Measurements from ENCODE around the gene ANKIB1. TPM values are rescaled to one million over a fixed set of nuclear protein-coding genes. Genes with fewer than 3 reads are reported as not detected.
"Not testable (repeated sequence)": the region's sequence is repeated elsewhere in the genome, so short reads cannot be mapped to it uniquely, and the experiment has no call there.

The ANKIB1 gene
- 33.2 and 43.4 TPM in 2 replicates for total RNA-seq

- peak; percentile 39 for DNase-seq (ENCODE audit: low read depth, low spot score)
These were observed at the start of gene ANKIB1, which contains the start of gene KRIT1 for GRCh38 chr7:92245487-92246359. Gene ANKIB1 (plus strand): TSS chr7:92245974. CDS start chr7:92294979, 49,005 bp downstream. Gene KRIT1 (minus strand): TSS chr7:92245914. CDS start chr7:92242135, 3,779 bp downstream.

DNA sequence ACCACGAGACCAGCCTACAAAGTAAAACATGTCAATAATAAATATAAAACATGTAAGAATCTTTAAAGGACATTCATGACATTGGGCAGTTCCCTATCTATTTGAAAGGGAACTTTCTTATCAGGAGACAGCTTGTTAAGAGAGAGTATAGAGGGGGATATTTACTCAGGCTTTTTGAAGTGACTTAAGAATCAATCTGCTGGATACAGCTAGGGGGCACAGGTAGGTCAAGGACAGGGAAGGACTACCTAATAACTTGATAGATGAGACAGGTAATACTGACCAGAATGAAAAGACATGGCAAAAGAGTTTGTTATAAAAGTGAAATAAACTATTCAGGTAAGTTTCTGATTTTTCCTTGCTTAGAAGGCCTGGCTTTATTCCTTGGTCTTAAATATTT, 45.0 kb upstream of the ANKIB1 start:
- DNase-seq (ENCODE audit: low read depth, low spot score) = no peak

DNA sequence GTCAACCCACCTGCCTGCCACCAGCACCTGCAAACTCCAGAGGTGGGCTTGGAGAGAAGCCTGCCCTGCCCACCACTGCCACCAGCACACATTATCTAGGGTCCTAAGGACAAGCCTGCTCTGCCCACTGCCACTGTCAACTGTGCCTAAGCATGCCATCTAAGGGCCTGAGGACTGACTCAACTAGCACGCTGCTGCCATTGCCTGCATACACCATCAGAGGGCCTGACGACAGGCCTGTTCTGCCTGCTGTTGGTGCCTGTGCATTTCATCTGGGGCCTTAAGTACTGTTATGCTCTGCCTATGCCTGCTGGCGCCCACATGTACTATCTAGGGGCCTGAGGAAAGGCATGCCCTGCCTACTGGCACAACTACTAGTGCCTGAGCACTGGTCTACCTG, 39.8 kb upstream of the ANKIB1 start:
- no peak for DNase-seq (ENCODE audit: low read depth, low spot score)

DNA sequence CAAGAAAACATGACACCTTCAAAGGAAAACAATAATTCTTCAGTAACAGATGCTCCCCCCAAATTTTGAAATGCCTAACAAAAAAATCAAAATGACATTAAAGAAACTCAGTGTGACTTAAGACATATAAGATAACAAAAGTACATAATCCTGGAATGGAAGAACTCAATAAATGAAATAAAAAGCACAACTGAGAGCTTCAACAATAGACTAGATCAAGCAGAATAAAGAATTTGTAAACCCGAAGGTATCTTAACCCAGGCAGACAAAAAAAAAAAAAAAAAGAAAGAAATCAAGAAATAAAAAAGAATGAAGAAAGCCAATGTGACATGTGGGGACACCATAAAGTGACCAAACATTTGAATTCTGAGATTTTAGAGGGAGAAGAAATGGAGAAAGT, 39.1 kb upstream of the ANKIB1 start:
- DNase-seq (ENCODE audit: low read depth, low spot score) = no peak

DNA sequence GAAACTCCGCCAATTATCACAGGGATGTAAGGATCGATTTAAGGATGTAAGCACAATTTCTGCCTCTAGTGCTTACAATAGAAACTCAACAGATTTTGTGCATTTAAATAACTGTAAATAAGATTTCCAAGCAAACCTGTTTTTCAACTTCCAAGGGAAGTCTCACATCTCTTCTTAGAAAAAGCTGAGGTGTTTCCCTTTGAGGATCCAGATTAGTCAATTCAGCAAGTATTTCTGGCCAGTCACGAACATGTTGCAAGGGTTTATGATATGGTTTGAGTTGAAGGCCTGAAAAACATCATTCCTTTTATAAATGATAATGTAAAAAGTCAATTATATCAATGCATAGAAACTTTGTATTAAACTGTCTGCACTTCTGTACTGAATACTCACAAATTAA, 24.0 kb upstream of the ANKIB1 start:
- no peak for DNase-seq (ENCODE audit: low read depth, low spot score)

DNA sequence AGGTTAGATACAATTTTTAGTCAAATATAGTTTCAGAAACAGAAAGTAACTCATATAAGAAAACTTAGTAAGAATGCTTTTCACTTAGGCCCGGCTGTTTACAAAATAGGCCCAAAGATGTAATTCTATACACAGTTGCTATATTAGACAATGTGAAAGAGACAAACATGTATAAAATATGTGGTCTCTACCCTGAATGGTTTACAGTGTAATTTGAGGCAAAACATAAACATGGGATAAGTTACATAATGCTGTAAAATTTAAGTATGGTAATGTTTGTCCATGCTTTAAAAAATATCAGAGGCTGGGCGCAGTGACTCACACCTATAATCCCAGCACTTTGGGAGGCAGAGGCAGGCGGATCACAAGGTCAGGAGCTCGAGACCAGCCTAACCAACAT, 18.8 kb upstream of the ANKIB1 start:
- no peak for DNase-seq (ENCODE audit: low read depth, low spot score)

DNA sequence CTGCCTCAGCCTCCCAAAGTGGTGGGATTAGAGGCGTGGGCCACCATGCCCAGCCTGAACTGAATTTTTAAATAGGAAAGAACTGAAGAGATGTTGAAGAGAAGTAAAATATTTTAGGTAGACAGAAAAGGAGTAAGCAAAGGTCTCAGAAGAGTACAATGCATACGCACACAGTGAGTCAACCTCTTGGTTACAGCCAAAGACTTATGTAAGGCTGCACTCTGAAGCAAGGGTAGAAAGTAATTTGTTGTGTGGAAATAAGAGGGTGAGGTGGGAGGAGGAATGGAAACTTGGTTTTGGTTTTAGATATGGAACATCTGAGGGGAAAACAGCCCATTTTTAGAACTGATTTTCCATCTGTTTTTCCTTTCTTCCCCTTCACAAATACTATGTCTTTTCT, 17.7 kb upstream of the ANKIB1 start:
- DNase-seq (ENCODE audit: low read depth, low spot score) = no peak

- DNase-seq (ENCODE audit: low read depth, low spot score) = no peak
These were observed 17.0 kb upstream of the ANKIB1 start for GRCh38 chr7:92228742-92229141.

- DNase-seq (ENCODE audit: low read depth, low spot score) = no peak
These were observed 15.2 kb upstream of the ANKIB1 start for GRCh38 chr7:92230547-92230946.

DNA sequence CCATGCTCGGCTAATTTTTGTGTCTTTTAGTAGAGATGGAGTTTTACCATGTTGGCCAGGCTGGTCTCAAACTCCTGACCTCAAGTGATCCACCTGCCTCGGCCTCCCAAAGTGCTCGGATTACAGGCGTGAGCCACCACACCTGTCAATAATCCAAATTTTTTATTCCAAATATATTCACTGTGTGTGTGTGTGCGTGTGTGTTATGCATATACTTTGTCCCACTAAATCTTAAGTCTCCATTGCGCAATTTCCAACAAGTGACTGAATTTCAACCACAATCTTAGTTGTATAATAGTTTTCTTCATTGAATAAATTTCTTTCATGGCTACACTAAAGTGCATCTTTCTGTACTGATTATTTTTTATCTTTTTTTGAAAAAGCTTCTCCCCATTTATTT, 2.8 kb upstream of the ANKIB1 start:
- no peak for DNase-seq (ENCODE audit: low read depth, low spot score)

GRCh38 chr7:92244808-92245486, 827 bp upstream of the ANKIB1 start:
- DNase-seq (ENCODE audit: low read depth, low spot score) = no peak

GRCh38 chr7:92246360-92247101, 757 bp downstream of the ANKIB1 start:
- no peak for DNase-seq (ENCODE audit: low read depth, low spot score)

GRCh38 chr7:92250603-92251002, 4.8 kb downstream of the ANKIB1 start:
- DNase-seq (ENCODE audit: low read depth, low spot score) = no peak

- no peak for DNase-seq (ENCODE audit: low read depth, low spot score)
These were observed 5.4 kb downstream of the ANKIB1 start for GRCh38 chr7:92251181-92251580.

GRCh38 chr7:92253251-92253650, 7.5 kb downstream of the ANKIB1 start:
- no peak for DNase-seq (ENCODE audit: low read depth, low spot score)

DNA sequence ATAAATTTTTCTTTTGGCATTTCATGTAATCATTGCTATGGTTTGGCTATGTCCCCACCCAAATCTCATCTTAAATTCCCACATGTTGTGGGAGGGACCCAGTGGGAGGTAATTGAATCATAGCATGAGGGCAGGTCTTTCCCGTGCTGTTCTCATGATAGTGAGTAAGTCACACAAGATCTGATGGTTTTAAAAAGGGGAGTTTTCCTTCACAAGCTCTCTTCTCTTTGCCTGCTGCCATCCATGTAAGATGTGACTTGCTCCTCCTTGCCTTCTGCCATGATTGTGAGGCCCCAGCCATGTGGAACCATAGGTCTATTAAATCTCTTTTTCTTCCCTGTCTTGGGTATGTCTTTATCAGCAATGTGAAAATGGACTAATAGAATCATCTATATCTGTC, 9.0 kb downstream of the ANKIB1 start:
- DNase-seq (ENCODE audit: low read depth, low spot score) = not testable (repeated sequence)

DNA sequence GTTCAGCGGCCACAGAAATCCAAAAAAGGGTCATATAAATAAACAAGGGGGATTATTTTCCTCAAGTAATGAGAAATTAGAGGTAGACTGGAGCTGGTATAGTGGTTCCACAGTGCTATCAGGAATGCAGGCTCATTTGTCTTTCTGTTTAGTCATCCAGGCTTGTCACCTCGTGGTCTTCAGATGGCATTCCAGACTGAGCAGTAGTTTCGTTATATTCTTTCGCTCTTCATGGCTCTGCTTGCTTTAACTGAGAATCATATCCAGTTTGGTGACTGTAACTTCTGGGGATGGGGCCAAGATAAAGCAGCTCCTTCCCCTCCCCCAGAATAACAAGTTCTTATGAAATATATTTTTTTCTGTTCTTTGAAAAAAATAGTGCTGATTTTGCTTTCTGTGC, 9.5 kb downstream of the ANKIB1 start:
- no peak for DNase-seq (ENCODE audit: low read depth, low spot score)

DNA sequence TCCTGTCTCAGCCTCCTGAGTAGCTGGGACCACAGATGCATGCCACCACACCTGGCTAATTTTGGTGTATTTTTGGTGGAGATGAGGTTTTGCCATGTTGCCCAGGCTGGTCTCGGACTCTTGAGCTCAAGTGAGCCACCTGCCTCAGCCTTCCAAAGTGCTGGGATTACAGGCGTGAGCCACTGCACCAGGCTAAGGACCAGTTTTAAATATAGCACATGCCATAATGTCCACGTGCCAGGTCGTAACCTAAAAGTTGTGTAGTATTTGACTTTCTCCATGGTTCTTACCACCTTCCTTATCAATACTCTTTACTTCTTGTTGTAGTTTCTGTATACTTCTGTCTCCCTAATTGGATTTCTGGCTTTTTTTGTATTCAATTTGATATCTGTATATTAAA, 13.3 kb downstream of the ANKIB1 start:
- DNase-seq (ENCODE audit: low read depth, low spot score) = no peak

GRCh38 chr7:92259610-92260247, 14.0 kb downstream of the ANKIB1 start:
- no peak for DNase-seq (ENCODE audit: low read depth, low spot score)

DNA sequence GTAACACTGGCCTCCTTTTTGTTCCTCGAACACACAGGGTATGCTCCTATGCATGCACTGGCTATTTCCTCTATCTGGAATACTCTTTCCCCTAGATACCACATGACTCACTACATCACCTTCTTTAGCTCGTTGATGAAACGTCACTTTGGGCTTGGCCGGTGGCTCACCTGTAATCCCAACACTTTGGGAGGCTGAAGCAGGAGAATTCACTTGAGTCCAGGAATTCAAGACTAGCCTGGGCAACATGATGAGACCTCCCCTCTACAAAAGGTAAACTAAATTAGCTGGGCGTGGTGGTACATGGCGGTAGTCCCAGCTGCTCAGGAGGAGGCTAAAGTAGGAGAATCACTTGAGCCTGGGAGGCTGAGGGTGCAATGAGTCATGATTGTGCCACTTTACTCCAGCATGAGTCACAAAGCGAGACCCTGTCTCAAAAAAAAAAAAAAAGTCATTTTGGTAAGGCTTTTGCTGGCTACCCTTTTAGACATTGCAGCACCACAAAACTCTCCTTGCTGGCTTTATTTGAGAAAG, 14.5 kb downstream of the ANKIB1 start:
- no peak for DNase-seq (ENCODE audit: low read depth, low spot score)
